Caco-2 (cell line): ENCODE data around the gene TINAGL1. TPM values are rescaled to one million over a fixed set of nuclear protein-coding genes. Genes with fewer than 3 reads are reported as not detected.

Experiments used
- BruUV-seq: library from RNA; stranded (reverse); fragments of 400-500 nt; replicated peaks from 2 replicates; lab custom pipeline; 2021; lab: Mats Ljungman, UMichigan
- CTCF ChIA-PET: fragments of 300-600 bp; sonication (Branson Sonifier 250); formaldehyde crosslinking; loops from one replicate; lab custom pipeline; 2022; ENCODE audit warnings: antibody characterized with exemption; lab: Charles Lee
- POLR2A ChIA-PET: fragments of 300-600 bp; sonication (Branson Sonifier 250); formaldehyde crosslinking; loops from one replicate; lab custom pipeline; 2022; ENCODE audit warnings: antibody characterized with exemption; lab: Charles Lee
- DNase-seq, 2 experiments: peaks; one replicate each; pipeline versions ENCODE4 v3.0.0 to v3.0.0-alpha.2; 2020 to 2022
- H3K27me3 ChIP-seq: replicated peaks from 2 replicates; pipeline ENCODE4 v1.6.0; 2011; ENCODE audit warnings: low read length; ENCODE audit not compliant: control insufficient read depth, insufficient read depth
- H3K36me3 ChIP-seq: 2 replicates; pipeline ENCODE4 v1.5.1; 2011; ENCODE audit warnings: low read length; ENCODE audit not compliant: control insufficient read depth, insufficient read depth
- H3K4me1 ChIP-seq: fragments of 250-450 bp; sonication (Bioruptor Pico); 2 replicates; pipeline ENCODE4 v1.5.1; 2020; ENCODE audit warnings: mild to moderate bottlenecking
- H3K4me3 ChIP-seq: 2 replicates; pipeline ENCODE4 v1.5.1; 2011; ENCODE audit warnings: low read depth, mild to moderate bottlenecking, control low read depth, low read length
- H3K9me3 ChIP-seq: fragments of 250-450 bp; sonication (Bioruptor Pico); 2 replicates; pipeline ENCODE4 v1.5.1; 2020; ENCODE audit warnings: mild to moderate bottlenecking, moderate library complexity
- H3K27ac Mint-ChIP-seq: one replicate; pipeline ENCODE4 v1.8.0; 2022; ENCODE audit warnings: mixed read lengths; ENCODE audit not compliant: unreplicated experiment
- H3K27me3 Mint-ChIP-seq: one replicate; pipeline ENCODE4 v1.8.0; 2022; ENCODE audit warnings: mixed read lengths; ENCODE audit not compliant: insufficient read depth, unreplicated experiment
- H3K36me3 Mint-ChIP-seq: one replicate; pipeline ENCODE4 v1.8.0; 2022; ENCODE audit warnings: mild to moderate bottlenecking, mixed read lengths; ENCODE audit not compliant: insufficient read depth, unreplicated experiment
- H3K4me1 Mint-ChIP-seq: one replicate; pipeline ENCODE4 v1.8.0; 2022; ENCODE audit warnings: low read depth, mixed read lengths; ENCODE audit not compliant: unreplicated experiment
- H3K4me3 Mint-ChIP-seq: one replicate; pipeline ENCODE4 v1.8.0; 2022; ENCODE audit warnings: mild to moderate bottlenecking, moderate library complexity, mixed read lengths; ENCODE audit not compliant: unreplicated experiment
- H3K9me3 Mint-ChIP-seq: one replicate; pipeline ENCODE4 v1.8.0; 2022; ENCODE audit warnings: mixed read lengths; ENCODE audit not compliant: unreplicated experiment
- intact Hi-C: fragments of 100-400 bp; cut with micrococcal nuclease; formaldehyde crosslinking; loops from one replicate; pipeline ENCODE4 v1.10.0; 2022; ENCODE audit not compliant: unreplicated experiment
- total RNA-seq: library from RNA; stranded (reverse); gene quantifications from 2 replicates; pipeline ENCODE4 v1.2.3, GENCODE V29; 2022
- TF ChIP-seq, protein P1 (sequence below), 2 experiments: fragments of 200-600 bp in 1 of 2; IDR thresholded peaks; 1 replicate in 1 of 2; 2 replicates in 1 of 2; pipeline versions ENCODE4 v1.5.1 to v1.8.0; 2011 to 2022; ENCODE audit warnings: antibody characterized with exemption in 1 of 2, control low read depth in 1 of 2, inconsistent platforms in 1 of 2, low read depth in 1 of 2, low read length in 1 of 2, mild to moderate bottlenecking in 1 of 2, moderate library complexity in 1 of 2; ENCODE audit not compliant: insufficient read depth in 1 of 2, severe bottlenecking in 1 of 2, unreplicated experiment in 1 of 2

The TINAGL1 gene
- total RNA-seq, 1 experiment from 2014 or later, result 101 TPM

DNA sequence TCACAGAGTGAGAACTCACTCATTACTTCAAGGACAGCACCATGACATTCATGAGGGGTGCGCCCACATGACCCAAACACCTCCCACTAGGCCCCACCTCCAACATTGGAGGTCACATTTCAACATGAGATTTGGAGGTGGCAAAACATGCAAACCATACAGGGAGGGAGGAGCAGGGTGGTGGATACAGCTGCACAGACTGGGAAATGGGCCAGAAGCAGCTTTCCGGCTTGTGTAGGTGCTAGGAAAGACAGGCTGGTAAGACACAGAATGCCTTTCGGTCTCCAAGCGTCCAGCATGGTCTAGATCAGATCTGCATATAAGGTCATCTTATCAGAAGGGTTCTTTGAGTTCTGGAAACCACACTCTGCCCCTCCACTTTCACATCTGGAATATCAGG, 35.1 kb upstream of the TINAGL1 start:
- Mint-ChIP-seq H3K4me1 (no peaks in the 10 kb centered on the region), H3K4me3 (no peak overlapping the region), H3K27ac (no peak overlapping the region), H3K9me3 (no peaks in the 10 kb centered on the region), H3K36me3 (no peaks in the 10 kb centered on the region), H3K27me3 (no peaks in the 10 kb centered on the region)
- no peaks in the 10 kb centered on the region for H3K36me3 ChIP-seq
- POLR2A ChIA-PET, result no interaction called here
- no peak for DNase-seq
- no TSS peak for BruUV-seq
- CTCF ChIA-PET, result interaction anchor here (0.9 kb wide), 1 partner anchor 8 kb away, joined by 3 read pairs; no protein-coding TSS in a partner anchor
- H3K9me3 ChIP-seq, result no peaks in the 10 kb centered on the region
- no peaks in the 10 kb centered on the region for H3K27me3 ChIP-seq
- no peak overlapping the region for H3K4me3 ChIP-seq
- TF ChIP-seq, protein P1, sequence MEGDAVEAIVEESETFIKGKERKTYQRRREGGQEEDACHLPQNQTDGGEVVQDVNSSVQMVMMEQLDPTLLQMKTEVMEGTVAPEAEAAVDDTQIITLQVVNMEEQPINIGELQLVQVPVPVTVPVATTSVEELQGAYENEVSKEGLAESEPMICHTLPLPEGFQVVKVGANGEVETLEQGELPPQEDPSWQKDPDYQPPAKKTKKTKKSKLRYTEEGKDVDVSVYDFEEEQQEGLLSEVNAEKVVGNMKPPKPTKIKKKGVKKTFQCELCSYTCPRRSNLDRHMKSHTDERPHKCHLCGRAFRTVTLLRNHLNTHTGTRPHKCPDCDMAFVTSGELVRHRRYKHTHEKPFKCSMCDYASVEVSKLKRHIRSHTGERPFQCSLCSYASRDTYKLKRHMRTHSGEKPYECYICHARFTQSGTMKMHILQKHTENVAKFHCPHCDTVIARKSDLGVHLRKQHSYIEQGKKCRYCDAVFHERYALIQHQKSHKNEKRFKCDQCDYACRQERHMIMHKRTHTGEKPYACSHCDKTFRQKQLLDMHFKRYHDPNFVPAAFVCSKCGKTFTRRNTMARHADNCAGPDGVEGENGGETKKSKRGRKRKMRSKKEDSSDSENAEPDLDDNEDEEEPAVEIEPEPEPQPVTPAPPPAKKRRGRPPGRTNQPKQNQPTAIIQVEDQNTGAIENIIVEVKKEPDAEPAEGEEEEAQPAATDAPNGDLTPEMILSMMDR (IDR thresholded peaks at IDR 0.05; ENCODE audit: insufficient read depth in 1 of 2, low read depth in 1 of 2, low read length in 1 of 2, severe bottlenecking in 1 of 2, unreplicated experiment in 1 of 2), result no peak
- intact Hi-C loops, result no loop called here
- 0 out of 2 replicates have a peak, but pooled peaks cover 8% of the 10 kb centered on the region for H3K4me1 ChIP-seq

DNA sequence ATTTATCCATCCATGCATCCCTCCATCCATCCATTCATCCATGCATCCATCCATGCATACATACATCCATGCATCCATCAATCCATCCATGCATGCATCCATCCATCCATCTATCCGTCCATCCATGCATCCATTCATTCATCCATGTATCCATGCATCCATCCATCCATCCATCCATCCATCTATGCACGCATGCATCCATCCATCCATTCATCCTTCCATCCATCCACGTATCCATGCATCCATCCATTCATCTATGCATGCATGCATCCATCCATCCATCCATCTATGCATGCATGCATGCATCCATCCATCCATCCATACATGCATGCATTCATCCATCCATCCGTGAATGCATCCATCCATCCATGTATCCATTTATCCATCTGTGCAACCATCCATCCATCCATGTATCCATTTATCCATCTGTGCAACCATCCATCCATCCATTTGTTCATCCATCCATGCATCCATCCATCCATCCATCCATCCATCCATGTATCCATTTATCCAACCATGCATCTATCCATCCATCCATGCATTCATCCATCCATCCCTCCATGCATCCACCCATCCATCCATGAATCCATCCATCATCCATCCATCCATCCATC, 30.3 kb upstream of the TINAGL1 start:
- Histone ChIP-seq H3K27me3 (no peaks in the 10 kb centered on the region), H3K36me3 (no peaks in the 10 kb centered on the region), H3K4me3 (no peak overlapping the region), H3K4me1 (peaks cover 9% of the 10 kb centered on the region), H3K9me3 (no peaks in the 10 kb centered on the region)
- no peak overlapping the region for H3K4me3 Mint-ChIP-seq
- no peak overlapping the region for H3K27ac Mint-ChIP-seq
- H3K27me3 Mint-ChIP-seq, result no peaks in the 10 kb centered on the region
- no peaks in the 10 kb centered on the region for H3K4me1 Mint-ChIP-seq
- no peak for DNase-seq
- H3K36me3 Mint-ChIP-seq, result no peaks in the 10 kb centered on the region
- TF ChIP-seq, protein P1 (IDR thresholded peaks at IDR 0.05; ENCODE audit: insufficient read depth in 1 of 2, low read depth in 1 of 2, low read length in 1 of 2, severe bottlenecking in 1 of 2, unreplicated experiment in 1 of 2), result no peak
- intact Hi-C loops, result no loop called here
- CTCF ChIA-PET, result interaction anchor here (0.7 kb wide), 1 partner anchor 137 kb away, joined by 3 read pairs; no protein-coding TSS in a partner anchor
- no TSS peak for BruUV-seq
- H3K9me3 Mint-ChIP-seq, result no peaks in the 10 kb centered on the region
- POLR2A ChIA-PET, result no interaction called here

DNA sequence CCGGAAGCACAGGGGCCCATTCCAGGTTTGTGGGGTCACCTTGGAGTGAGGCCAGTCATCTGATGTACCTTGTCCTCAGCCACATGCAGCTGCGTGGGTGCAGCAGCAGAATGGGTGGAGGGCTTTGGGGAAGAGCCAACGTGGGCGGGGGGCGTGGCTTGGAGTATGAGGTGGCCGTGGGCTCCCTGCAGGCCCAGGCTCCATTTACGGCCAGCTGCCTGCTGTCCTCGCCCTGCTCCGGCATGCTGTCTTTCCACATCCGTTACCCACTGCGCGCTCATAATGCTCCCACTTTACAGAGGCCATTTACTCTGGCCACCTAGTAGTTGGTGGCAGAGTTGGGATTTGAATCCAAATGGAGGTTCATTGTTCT, 27.8 kb upstream of the TINAGL1 start:
- H3K27ac Mint-ChIP-seq, result no peak overlapping the region
- POLR2A ChIA-PET, result interaction anchor here (0.6 to 1.0 kb wide), 4 partner anchors 39 to 175 kb away, joined by 3 to 4 read pairs (median 3); no protein-coding TSS in a partner anchor

More for the DNA sequence above, 27.8 kb upstream of the TINAGL1 start:
- peak; percentile 47 to 59 for DNase-seq
- no TSS peak for BruUV-seq
- H3K36me3 Mint-ChIP-seq, result no peaks in the 10 kb centered on the region
- TF ChIP-seq, protein P1 (IDR thresholded peaks at IDR 0.05; ENCODE audit: insufficient read depth in 1 of 2, low read depth in 1 of 2, low read length in 1 of 2, severe bottlenecking in 1 of 2, unreplicated experiment in 1 of 2), result no peak
- H3K9me3 Mint-ChIP-seq, result no peaks in the 10 kb centered on the region
- H3K4me1 ChIP-seq, result peaks cover 14% of the 10 kb centered on the region
- H3K4me3 Mint-ChIP-seq, result peak overlapping the region; percentile 97
- H3K27me3 Mint-ChIP-seq, result no peaks in the 10 kb centered on the region
- intact Hi-C loops, result loop anchor here (2.0 kb wide), 2 partner anchors 40 to 158 kb away; no protein-coding TSS in a partner anchor
- H3K27me3 ChIP-seq, result no peaks in the 10 kb centered on the region
- peaks cover 6% of the 10 kb centered on the region for H3K4me1 Mint-ChIP-seq
- CTCF ChIA-PET, result interaction anchor here (0.9 to 2.0 kb wide), 18 partner anchors 8 to 365 kb away, joined by 3 to 19 read pairs (median 6); partner anchors contain the start of gene FABP3
- H3K36me3 ChIP-seq, result no peaks in the 10 kb centered on the region
- H3K9me3 ChIP-seq, result no peaks in the 10 kb centered on the region
- no peak overlapping the region for H3K4me3 ChIP-seq
